OCI-LY7 (cell line): ENCODE data around the gene CHST11. TPM values are rescaled to one million over a fixed set of nuclear protein-coding genes. Genes with fewer than 3 reads are reported as not detected.

Experiments
- BruUV-seq: library from RNA; stranded (reverse); fragments of 400-500 nt; replicated peaks from 2 replicates; lab custom pipeline; 2021; lab: Mats Ljungman, UMichigan
- CTCF ChIA-PET: fragments of 300-600 bp; sonication (Branson Sonifier 250); formaldehyde crosslinking; loops from one replicate; lab custom pipeline; 2022; ENCODE audit warnings: antibody characterized with exemption; ENCODE audit not compliant: unreplicated experiment; lab: Charles Lee
- POLR2A ChIA-PET: fragments of 300-600 bp; sonication (Branson Sonifier 250); formaldehyde crosslinking; loops from one replicate; lab custom pipeline; 2022; ENCODE audit warnings: antibody characterized with exemption; lab: Charles Lee
- DNase-seq: peaks from one replicate; pipeline ENCODE4 v3.0.0-alpha.2; 2015; ENCODE audit warnings: low spot score
- H2AFZ ChIP-seq: fragments of 200-600 bp; sonication (generic), shearing (Covaris generic); 2 replicates; pipeline ENCODE4 v1.6.1; 2014; ENCODE audit warnings: mild to moderate bottlenecking, antibody characterized with exemption, low read length, moderate library complexity
- H3K27ac ChIP-seq: fragments of 200-600 bp; sonication (generic); 2 replicates; pipeline ENCODE4 v1.5.1; 2014; ENCODE audit warnings: mixed run types, low read depth, mild to moderate bottlenecking, moderate library complexity, low read length, inconsistent platforms; ENCODE audit not compliant: poor library complexity, severe bottlenecking
- H3K36me3 ChIP-seq: fragments of 200-600 bp; sonication (generic); 2 replicates; pipeline ENCODE4 v1.6.1; 2014; ENCODE audit warnings: mild to moderate bottlenecking, antibody characterized with exemption, low read length, moderate library complexity, mixed read lengths; ENCODE audit not compliant: insufficient read depth
- H3K4me1 ChIP-seq: fragments of 200-600 bp; sonication (generic); 2 replicates; pipeline ENCODE4 v1.5.1; 2014; ENCODE audit warnings: mild to moderate bottlenecking, low read length; ENCODE audit not compliant: insufficient read depth, poor library complexity, severe bottlenecking
- H3K4me2 ChIP-seq: fragments of 200-600 bp; sonication (generic); 2 replicates; pipeline ENCODE4 v1.6.1; 2014; ENCODE audit warnings: mild to moderate bottlenecking, low read length
- H3K4me3 ChIP-seq: fragments of 200-600 bp; sonication (generic); 2 replicates; pipeline ENCODE4 v1.5.1; 2014; ENCODE audit warnings: mild to moderate bottlenecking, low read depth, low read length; ENCODE audit not compliant: poor library complexity, severe bottlenecking
- H3K79me2 ChIP-seq: fragments of 200-600 bp; sonication (generic); 2 replicates; pipeline ENCODE4 v1.6.1; 2016; ENCODE audit warnings: low read depth, mild to moderate bottlenecking, low read length, moderate library complexity, mixed read lengths; ENCODE audit not compliant: insufficient read depth
- H3K9me2 ChIP-seq: fragments of 200-600 bp; sonication (generic); 2 replicates; pipeline ENCODE4 v1.6.1; 2016; ENCODE audit warnings: mild to moderate bottlenecking, low read length, mixed read lengths; ENCODE audit not compliant: insufficient read depth
- H3K9me3 ChIP-seq: fragments of 200-600 bp; sonication (generic); 2 replicates; pipeline ENCODE4 v1.6.1; 2014; ENCODE audit warnings: mild to moderate bottlenecking, mixed run types, low read length, mixed read lengths
- H4K20me1 ChIP-seq: fragments of 200-600 bp; sonication (generic); 2 replicates; pipeline ENCODE4 v1.6.1; 2014; ENCODE audit warnings: mild to moderate bottlenecking, antibody characterized with exemption, low read length, moderate library complexity, mixed read lengths; ENCODE audit not compliant: insufficient read depth
- CTCF ChIP-seq: fragments of 200-600 bp; sonication (generic); conservative IDR thresholded peaks from 2 replicates; pipeline ENCODE4 v1.5.1; 2014; ENCODE audit warnings: mild to moderate bottlenecking, antibody characterized with exemption, low read length, moderate library complexity, mixed read lengths
- EZH2phosphoT487 ChIP-seq: fragments of 200-600 bp; sonication (generic); IDR thresholded peaks from 2 replicates; pipeline ENCODE4 v1.6.1; 2018; ENCODE audit warnings: low read depth, borderline replicate concordance, mild to moderate bottlenecking, mixed run types, antibody characterized with exemption, low read length, moderate library complexity, mixed read lengths
- intact Hi-C: fragments of 100-400 bp; cut with micrococcal nuclease; formaldehyde crosslinking; loops from one replicate; pipeline ENCODE4 v1.10.0; 2022; ENCODE audit not compliant: unreplicated experiment
- total RNA-seq, 2 experiments: library from RNA; depleted of rRNA in 1 of 2; stranded (reverse); fragments of >200 nt in 1 of 2; shearing (Covaris generic) in 1 of 2; gene quantifications; 2 replicates each; pipeline ENCODE4 v1.2.3, GENCODE V29; 2014 to 2022

Gene CHST11
- total RNA-seq, 2 experiments from 2014 or later: 15.2 to 41.6 TPM

GRCh38 chr12:104672501-104673265 is 215.9 kb downstream of the CHST11 start:
- Histone ChIP-seq H3K4me3 (no peak overlapping the region), H3K79me2 (no peaks in the 10 kb centered on the region), H3K9me2 (no peaks in the 10 kb centered on the region), H3K4me2 (no peak overlapping the region), H3K27ac (no peak overlapping the region), H3K9me3 (no peaks in the 10 kb centered on the region), H3K36me3 (no peaks in the 10 kb centered on the region), H3K4me1 (peaks cover 35% of the 10 kb centered on the region), H2AFZ (no peak overlapping the region), H4K20me1 (no peaks in the 10 kb centered on the region)
- POLR2A ChIA-PET: interaction anchor here (0.8 to 1.1 kb wide), 2 partner anchors 11 to 137 kb away, joined by 3 read pairs; no protein-coding TSS in a partner anchor
- CTCF ChIA-PET: no interaction called here
- intact Hi-C loops: no loop called here
- TF ChIP-seq EZH2phosphoT487 (no peak), CTCF (no peak)
- no TSS peak for BruUV-seq
- DNase-seq: no peak

- no peaks in the 10 kb centered on the region for H3K79me2 ChIP-seq
- CTCF ChIA-PET: no interaction called here
These were observed 216.5 kb downstream of the CHST11 start for GRCh38 chr12:104673294-104673693.

More at GRCh38 chr12:104673294-104673693, 216.5 kb downstream of the CHST11 start:
- H4K20me1 ChIP-seq: no peaks in the 10 kb centered on the region
- H2AFZ ChIP-seq: no peak overlapping the region
- no peaks in the 10 kb centered on the region for H3K9me2 ChIP-seq
- TF ChIP-seq EZH2phosphoT487: no peak
- TF ChIP-seq CTCF: no peak
- no peak overlapping the region for H3K4me2 ChIP-seq
- no peak overlapping the region for H3K4me3 ChIP-seq
- POLR2A ChIA-PET: no interaction called here
- no TSS peak for BruUV-seq
- peaks cover 41% of the 10 kb centered on the region for H3K4me1 ChIP-seq
- no peaks in the 10 kb centered on the region for H3K9me3 ChIP-seq
- no peak for DNase-seq
- intact Hi-C loops: no loop called here
- H3K36me3 ChIP-seq: no peaks in the 10 kb centered on the region
- H3K27ac ChIP-seq: no peak overlapping the region
